HL-60 (cell line): ENCODE results near the gene ERMP1.

Experiments
- GABPA ChIP-seq: IDR thresholded peaks from 2 replicates; pipeline ENCODE4 v1.6.1; 2012; ENCODE audit warnings: low read depth
- POLR2AphosphoS5 ChIP-seq: IDR thresholded peaks from 2 replicates; pipeline ENCODE4 v1.6.1; 2012; ENCODE audit warnings: low read depth
- SPI1 ChIP-seq: IDR thresholded peaks from 2 replicates; pipeline ENCODE4 v1.6.1; 2012; ENCODE audit warnings: low read depth, mild to moderate bottlenecking, borderline replicate concordance
- TF ChIP-seq, protein P1 (sequence below): IDR thresholded peaks from one replicate; pipeline ENCODE4 v1.5.1; 2011; ENCODE audit warnings: low read length, control low read depth, inconsistent platforms; ENCODE audit not compliant: insufficient read depth
- TF ChIP-seq, protein P2 (sequence below): IDR thresholded peaks from 2 replicates; pipeline ENCODE4 v1.6.1; 2012; ENCODE audit warnings: low read depth; ENCODE audit not compliant: insufficient replicate concordance

DNA sequence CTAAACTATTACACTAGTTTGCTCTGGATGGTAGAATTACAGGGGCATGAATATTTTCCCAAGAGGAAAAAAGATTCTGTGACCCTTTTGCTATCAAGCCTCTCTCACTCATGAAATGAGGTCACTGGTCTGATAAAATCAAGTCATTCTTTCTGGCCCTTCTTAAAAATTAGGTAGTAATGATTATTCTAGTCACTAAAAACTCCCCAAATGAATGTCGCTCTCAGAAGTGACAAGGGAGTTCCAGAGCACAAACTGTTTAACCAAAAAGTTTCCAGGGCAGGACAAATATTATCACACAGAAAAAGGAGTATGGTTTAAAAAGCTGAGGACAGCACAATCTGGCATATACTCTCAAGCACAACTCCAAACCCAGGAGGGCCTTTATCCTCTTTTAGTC lies 12.5 kb downstream of the ERMP1 start:
- TF ChIP-seq, protein P1, sequence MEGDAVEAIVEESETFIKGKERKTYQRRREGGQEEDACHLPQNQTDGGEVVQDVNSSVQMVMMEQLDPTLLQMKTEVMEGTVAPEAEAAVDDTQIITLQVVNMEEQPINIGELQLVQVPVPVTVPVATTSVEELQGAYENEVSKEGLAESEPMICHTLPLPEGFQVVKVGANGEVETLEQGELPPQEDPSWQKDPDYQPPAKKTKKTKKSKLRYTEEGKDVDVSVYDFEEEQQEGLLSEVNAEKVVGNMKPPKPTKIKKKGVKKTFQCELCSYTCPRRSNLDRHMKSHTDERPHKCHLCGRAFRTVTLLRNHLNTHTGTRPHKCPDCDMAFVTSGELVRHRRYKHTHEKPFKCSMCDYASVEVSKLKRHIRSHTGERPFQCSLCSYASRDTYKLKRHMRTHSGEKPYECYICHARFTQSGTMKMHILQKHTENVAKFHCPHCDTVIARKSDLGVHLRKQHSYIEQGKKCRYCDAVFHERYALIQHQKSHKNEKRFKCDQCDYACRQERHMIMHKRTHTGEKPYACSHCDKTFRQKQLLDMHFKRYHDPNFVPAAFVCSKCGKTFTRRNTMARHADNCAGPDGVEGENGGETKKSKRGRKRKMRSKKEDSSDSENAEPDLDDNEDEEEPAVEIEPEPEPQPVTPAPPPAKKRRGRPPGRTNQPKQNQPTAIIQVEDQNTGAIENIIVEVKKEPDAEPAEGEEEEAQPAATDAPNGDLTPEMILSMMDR = no peak
- TF ChIP-seq POLR2AphosphoS5 (no peak), GABPA (no peak), SPI1 (no peak)
- TF ChIP-seq, protein P2, sequence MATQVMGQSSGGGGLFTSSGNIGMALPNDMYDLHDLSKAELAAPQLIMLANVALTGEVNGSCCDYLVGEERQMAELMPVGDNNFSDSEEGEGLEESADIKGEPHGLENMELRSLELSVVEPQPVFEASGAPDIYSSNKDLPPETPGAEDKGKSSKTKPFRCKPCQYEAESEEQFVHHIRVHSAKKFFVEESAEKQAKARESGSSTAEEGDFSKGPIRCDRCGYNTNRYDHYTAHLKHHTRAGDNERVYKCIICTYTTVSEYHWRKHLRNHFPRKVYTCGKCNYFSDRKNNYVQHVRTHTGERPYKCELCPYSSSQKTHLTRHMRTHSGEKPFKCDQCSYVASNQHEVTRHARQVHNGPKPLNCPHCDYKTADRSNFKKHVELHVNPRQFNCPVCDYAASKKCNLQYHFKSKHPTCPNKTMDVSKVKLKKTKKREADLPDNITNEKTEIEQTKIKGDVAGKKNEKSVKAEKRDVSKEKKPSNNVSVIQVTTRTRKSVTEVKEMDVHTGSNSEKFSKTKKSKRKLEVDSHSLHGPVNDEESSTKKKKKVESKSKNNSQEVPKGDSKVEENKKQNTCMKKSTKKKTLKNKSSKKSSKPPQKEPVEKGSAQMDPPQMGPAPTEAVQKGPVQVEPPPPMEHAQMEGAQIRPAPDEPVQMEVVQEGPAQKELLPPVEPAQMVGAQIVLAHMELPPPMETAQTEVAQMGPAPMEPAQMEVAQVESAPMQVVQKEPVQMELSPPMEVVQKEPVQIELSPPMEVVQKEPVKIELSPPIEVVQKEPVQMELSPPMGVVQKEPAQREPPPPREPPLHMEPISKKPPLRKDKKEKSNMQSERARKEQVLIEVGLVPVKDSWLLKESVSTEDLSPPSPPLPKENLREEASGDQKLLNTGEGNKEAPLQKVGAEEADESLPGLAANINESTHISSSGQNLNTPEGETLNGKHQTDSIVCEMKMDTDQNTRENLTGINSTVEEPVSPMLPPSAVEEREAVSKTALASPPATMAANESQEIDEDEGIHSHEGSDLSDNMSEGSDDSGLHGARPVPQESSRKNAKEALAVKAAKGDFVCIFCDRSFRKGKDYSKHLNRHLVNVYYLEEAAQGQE = no peak
